ENCODE results near the gene KCNN1. TPM values are rescaled to one million over a fixed set of nuclear protein-coding genes. Genes with fewer than 3 reads are reported as not detected.

The KCNN1 gene
- total and polyA plus RNA-seq, 2 of the 13 experiments (the other 11 are each of a cell fraction or from before 2014, with no cell fraction given), result 0.04 TPM; not detected in 1

DNA sequence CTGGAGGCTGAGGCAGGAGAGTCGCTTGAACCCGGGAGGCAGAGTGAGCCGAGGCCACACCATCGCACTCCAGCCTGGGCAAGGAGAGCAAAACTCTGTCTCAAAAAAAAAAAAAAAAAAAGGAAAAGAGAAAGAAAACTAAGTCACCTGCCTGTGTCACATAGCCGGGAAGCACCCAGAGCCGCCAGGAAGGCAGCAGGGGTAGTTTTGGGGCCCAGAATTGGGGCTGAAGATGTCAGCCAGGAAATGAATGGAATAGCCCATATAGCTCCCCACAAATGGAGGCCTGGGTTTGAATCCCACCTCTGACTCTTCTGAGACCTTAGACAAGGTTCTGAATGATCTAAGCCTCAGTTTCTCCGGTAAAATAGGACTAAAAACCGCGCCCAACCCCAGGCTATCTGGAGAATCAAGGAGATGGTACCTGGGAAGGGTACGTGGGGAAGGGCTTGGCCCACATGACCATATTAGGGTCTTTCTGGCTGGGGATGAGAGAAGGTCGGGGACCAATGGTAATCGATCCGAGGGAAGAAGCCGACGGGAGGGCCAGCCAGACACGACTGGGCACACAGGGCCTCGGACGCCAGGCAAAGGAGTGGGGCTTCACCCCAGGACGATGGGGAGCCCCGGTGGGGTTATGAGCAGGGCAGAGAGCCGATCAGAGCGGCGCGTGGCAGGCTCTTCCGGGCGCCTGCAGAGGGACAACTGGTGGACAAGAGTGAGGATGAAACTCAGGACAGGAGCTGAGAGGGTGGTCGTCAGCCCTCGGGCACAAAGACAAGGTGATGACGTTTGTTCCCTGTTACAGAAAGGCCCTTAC lies 19.7 kb upstream of the KCNN1 start:
- Histone ChIP-seq H3K4me1 (ENCODE audit: insufficient read depth, low read length) (peaks cover 43% of the 10 kb centered on the region), H3K9me3 (ENCODE audit: low read length) (no peaks in the 10 kb centered on the region), H3K27me3 (ENCODE audit: control insufficient read depth in 1 of 2, insufficient read depth in 2 of 2, low read length in 2 of 2) (peaks cover 16 to 37% of the 10 kb centered on the region in 2 experiments), H3K9ac (ENCODE audit: insufficient read depth, low read depth, low read length) (peak overlapping the region; percentile 59; the same call in 1 of the 2 replicates), H4K20me1 (ENCODE audit: insufficient read depth, low read length) (no peaks in the 10 kb centered on the region), H3K4me2 (ENCODE audit: low read depth, low read length) (peak overlapping the region; percentile 99), H3K36me3 (replicated peaks in 1 of 2; ENCODE audit: control insufficient read depth in 1 of 2, insufficient read depth in 2 of 2, low read length in 2 of 2) (no peaks in the 10 kb centered on the region), H3K4me3 (replicated peaks in 1 of 3; ENCODE audit: insufficient read depth in 1 of 3, low read depth in 2 of 3, low read length in 3 of 3) (peak overlapping the region; percentile 53 to 81 (median 54)), H3K79me2 (ENCODE audit: insufficient read depth, low read length) (no peaks in the 10 kb centered on the region), H2AFZ (ENCODE audit: low read length) (peak overlapping the region; percentile 19), H3K27ac (ENCODE audit: extremely low read length, insufficient read depth, low read length) (no peak overlapping the region)
- BruUV-seq (replicated peaks), result no TSS peak
- CTCF ChIA-PET (ENCODE audit: low intra/inter-chr PET ratio, low total read pairs), result interaction anchor here (2.5 kb wide), 1 partner anchor 50 kb away, joined by 23 read pairs; no protein-coding TSS in a partner anchor
- intact Hi-C loops (cut with micrococcal nuclease; ENCODE audit: unreplicated experiment) (loop anchor here (1.0 kb wide), 1 partner anchor 51 kb away; no protein-coding TSS in a partner anchor), in situ Hi-C loops (cut with HindIII; ENCODE audit: extremely low pct_ligation_motif_present, low pct_unique_long_range_greater_than_20kb) (loop anchor here (25.0 kb wide), 1 partner anchor 115 kb away; no protein-coding TSS in a partner anchor)
- POLR2A ChIA-PET, result interaction anchor here (0.9 kb wide), 1 partner anchor 12 kb away, joined by 4 read pairs; no protein-coding TSS in a partner anchor
- FAIRE-seq, result no peak
- peak; percentile 54 for ATAC-seq
- 11% methylated on average over 26 of the region's 29 CpGs for WGBS (ENCODE audit: low lambda C conversion rate)
- peak; percentile 13 for DNase-seq (ENCODE audit: low spot score)
- no peak for TF ChIP-seq HOXA3 (CRISPR knock-in tag; IDR thresholded peaks at IDR 0.05)
- 0 out of 2 replicates have a peak, but pooled peaks have one; percentile 17 for TF ChIP-seq KDM5B (CRISPR knock-in tag; IDR thresholded peaks at IDR 0.05; ENCODE audit: borderline replicate concordance)
- TF ChIP-seq SALL1 (CRISPR knock-in tag; IDR thresholded peaks at IDR 0.05), result 0 out of 2 replicates have a peak, but pooled peaks have one; percentile 15
- no peak for TF ChIP-seq ZNF839 (CRISPR knock-in tag; IDR thresholded peaks at IDR 0.05; ENCODE audit: borderline replicate concordance)
- TF ChIP-seq ZFX (CRISPR knock-in tag; IDR thresholded peaks at IDR 0.05; ENCODE audit: low read depth), result 0 out of 2 replicates have a peak, but pooled peaks have one; percentile 47
- TF ChIP-seq MAFF (IDR thresholded peaks at IDR 0.05; ENCODE audit: low read depth, low read length), result no peak
- TF ChIP-seq ETV5 (CRISPR knock-in tag; IDR thresholded peaks at IDR 0.05; ENCODE audit: borderline replicate concordance), result peak; percentile 6; the same call in 1 of the 2 replicates
- TF ChIP-seq ZNF496 (CRISPR knock-in tag; IDR thresholded peaks at IDR 0.05; ENCODE audit: insufficient replicate concordance), result no peak
- 0 out of 2 replicates have a peak, but pooled peaks have one; percentile 6 for TF ChIP-seq KDM2A (CRISPR knock-in tag; IDR thresholded peaks at IDR 0.05; ENCODE audit: borderline replicate concordance, low read depth)
- TF ChIP-seq ZNF138 (CRISPR knock-in tag; IDR thresholded peaks at IDR 0.05; ENCODE audit: low read depth), result no peak
- no peak for TF ChIP-seq CENPX (CRISPR knock-in tag; IDR thresholded peaks at IDR 0.05)
- TF ChIP-seq FOSL2 (CRISPR knock-in tag; IDR thresholded peaks at IDR 0.05), result 0 out of 2 replicates have a peak, but pooled peaks have one; percentile 1
- no peak for TF ChIP-seq FOXA1 (IDR thresholded peaks at IDR 0.05)
- no peak for TF ChIP-seq FOXA1 (CRISPR knock-in tag; IDR thresholded peaks at IDR 0.05)
- peak; percentile 78; the same call in 1 of the 2 replicates for TF ChIP-seq SRF (IDR thresholded peaks at IDR 0.05; ENCODE audit: low read depth, low read length)
- TF ChIP-seq ATRX (CRISPR knock-in tag; IDR thresholded peaks at IDR 0.05; ENCODE audit: borderline replicate concordance), result no peak
